Progenitor cell of endocrine pancreas (in vitro differentiated cells): ENCODE measurements around the gene RAP1B. TPM values are rescaled to one million over a fixed set of nuclear protein-coding genes. Genes with fewer than 3 reads are reported as not detected.

Source experiments
- DNase-seq: peaks from one replicate; pipeline ENCODE4 v3.0.0; 2021; ENCODE audit warnings: low spot score; ENCODE audit not compliant: unreplicated experiment
- H3K27ac Mint-ChIP-seq: 2 replicates; pipeline ENCODE4 v1.8.0; 2021; ENCODE audit warnings: mild to moderate bottlenecking, moderate library complexity, mixed read lengths
- H3K27me3 Mint-ChIP-seq: 2 replicates; pipeline ENCODE4 v1.8.0; 2021; ENCODE audit warnings: mixed read lengths
- H3K36me3 Mint-ChIP-seq: 2 replicates; pipeline ENCODE4 v1.8.0; 2022; ENCODE audit warnings: mixed read lengths; ENCODE audit not compliant: insufficient read depth
- H3K4me1 Mint-ChIP-seq: 2 replicates; pipeline ENCODE4 v1.8.0; 2021; ENCODE audit warnings: low read depth, mixed read lengths
- H3K4me3 Mint-ChIP-seq: 2 replicates; pipeline ENCODE4 v1.8.0; 2021; ENCODE audit warnings: low read depth, mild to moderate bottlenecking, moderate library complexity, mixed read lengths
- H3K9me3 Mint-ChIP-seq: 2 replicates; pipeline ENCODE4 v1.8.0; 2021; ENCODE audit warnings: low read depth, mixed read lengths
- total RNA-seq: library from RNA; stranded (reverse); gene quantifications from 2 replicates; pipeline ENCODE4 v1.2.1, GENCODE V29; 2021
- TF ChIP-seq, protein P1 (sequence below): fragments of 200-600 bp; sonication (generic); IDR thresholded peaks from one replicate; pipeline ENCODE4 v1.5.0; 2021; ENCODE audit warnings: antibody characterized with exemption, mild to moderate bottlenecking; ENCODE audit not compliant: unreplicated experiment

Gene RAP1B
- total RNA-seq, 1 donor from 2014 or later, result 83.6 TPM

DNA sequence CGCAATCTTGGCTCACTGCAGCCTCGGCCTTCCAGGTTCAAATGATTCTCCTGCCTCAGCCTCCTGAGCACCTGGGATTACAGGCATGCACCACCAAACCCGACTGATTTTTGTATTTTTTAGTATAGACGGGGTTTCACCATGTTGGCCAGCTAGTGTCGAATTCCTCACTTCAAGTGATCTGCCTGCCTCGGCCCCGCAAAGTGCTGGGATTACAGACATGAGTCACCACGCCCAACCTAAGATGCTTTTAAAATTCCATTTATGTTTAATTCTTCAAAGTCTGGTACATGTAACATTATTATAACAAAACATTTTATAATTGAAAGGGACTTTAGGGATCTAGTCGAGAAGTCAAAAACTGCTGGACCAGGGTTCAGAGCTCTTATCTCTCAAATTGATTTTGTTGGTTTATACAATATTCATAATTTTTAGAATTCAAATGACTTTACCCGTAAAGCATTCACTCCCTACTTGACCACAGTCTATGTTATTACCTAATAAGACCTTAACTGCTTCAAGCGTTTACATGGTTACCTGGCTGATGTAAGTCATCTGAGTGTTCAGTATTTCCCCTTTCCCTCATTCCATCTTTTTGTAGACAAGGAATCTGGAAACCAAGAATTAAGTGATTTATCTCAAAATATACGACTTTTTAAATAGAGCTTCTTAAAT lies 28.2 kb downstream of the RAP1B start:
- Mint-ChIP-seq H3K36me3 (peaks cover 4% of the 10 kb centered on the region), H3K4me3 (no peak overlapping the region), H3K27ac (no peak overlapping the region), H3K4me1 (peaks cover 14% of the 10 kb centered on the region), H3K9me3 (no peaks in the 10 kb centered on the region), H3K27me3 (no peaks in the 10 kb centered on the region)
- TF ChIP-seq, protein P1, sequence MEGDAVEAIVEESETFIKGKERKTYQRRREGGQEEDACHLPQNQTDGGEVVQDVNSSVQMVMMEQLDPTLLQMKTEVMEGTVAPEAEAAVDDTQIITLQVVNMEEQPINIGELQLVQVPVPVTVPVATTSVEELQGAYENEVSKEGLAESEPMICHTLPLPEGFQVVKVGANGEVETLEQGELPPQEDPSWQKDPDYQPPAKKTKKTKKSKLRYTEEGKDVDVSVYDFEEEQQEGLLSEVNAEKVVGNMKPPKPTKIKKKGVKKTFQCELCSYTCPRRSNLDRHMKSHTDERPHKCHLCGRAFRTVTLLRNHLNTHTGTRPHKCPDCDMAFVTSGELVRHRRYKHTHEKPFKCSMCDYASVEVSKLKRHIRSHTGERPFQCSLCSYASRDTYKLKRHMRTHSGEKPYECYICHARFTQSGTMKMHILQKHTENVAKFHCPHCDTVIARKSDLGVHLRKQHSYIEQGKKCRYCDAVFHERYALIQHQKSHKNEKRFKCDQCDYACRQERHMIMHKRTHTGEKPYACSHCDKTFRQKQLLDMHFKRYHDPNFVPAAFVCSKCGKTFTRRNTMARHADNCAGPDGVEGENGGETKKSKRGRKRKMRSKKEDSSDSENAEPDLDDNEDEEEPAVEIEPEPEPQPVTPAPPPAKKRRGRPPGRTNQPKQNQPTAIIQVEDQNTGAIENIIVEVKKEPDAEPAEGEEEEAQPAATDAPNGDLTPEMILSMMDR, result no peak
- no peak for DNase-seq

DNA sequence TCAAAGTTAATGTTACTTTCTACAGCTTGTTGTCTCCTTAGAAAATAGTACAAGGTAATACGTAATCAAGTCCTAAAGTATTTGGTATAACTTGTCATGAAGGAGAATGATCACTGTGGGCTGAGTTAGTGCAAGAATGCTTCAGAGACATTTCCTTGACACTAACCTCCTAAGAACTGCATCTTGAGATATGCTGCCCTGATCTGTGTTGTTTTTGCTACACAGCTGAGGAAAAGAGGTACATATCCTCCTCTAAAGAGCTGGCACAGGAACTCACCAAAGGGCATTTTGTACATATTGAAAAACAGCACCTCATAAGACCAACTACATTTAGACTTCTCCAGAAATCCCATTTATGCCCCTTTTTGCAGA lies 28.7 kb downstream of the RAP1B start:
- TF ChIP-seq, protein P1, result no peak
- Mint-ChIP-seq H3K4me1 (peaks cover 10% of the 10 kb centered on the region), H3K4me3 (no peak overlapping the region), H3K27me3 (no peaks in the 10 kb centered on the region), H3K36me3 (peaks cover 6% of the 10 kb centered on the region), H3K27ac (no peak overlapping the region), H3K9me3 (no peaks in the 10 kb centered on the region)
- DNase-seq, result no peak

DNA sequence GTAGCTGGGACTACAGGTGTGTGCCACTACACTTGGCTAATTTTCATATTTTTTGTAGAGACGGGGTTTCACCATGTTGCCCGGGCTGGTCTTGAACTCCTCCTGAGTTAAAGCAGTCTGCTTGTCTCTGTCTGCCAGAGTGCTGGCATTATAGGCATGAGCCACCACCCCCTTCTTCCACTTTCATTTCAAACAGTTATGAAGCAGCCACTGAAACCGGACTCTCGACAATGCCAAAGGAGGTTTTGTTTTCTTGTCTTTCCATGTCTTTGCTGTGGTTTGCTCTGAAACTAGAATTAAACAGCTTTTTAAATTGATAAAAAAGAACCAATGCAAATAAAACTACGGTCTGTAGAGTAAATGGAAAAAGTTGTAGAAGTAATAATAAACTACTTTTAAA lies 30.4 kb downstream of the RAP1B start:
- TF ChIP-seq, protein P1, result no peak
- no peak for DNase-seq
- H3K4me3 Mint-ChIP-seq, result no peak overlapping the region
- H3K9me3 Mint-ChIP-seq, result no peaks in the 10 kb centered on the region
- peaks cover 10% of the 10 kb centered on the region for H3K36me3 Mint-ChIP-seq
- no peaks in the 10 kb centered on the region for H3K27me3 Mint-ChIP-seq
- no peak overlapping the region for H3K27ac Mint-ChIP-seq
- peaks cover 3% of the 10 kb centered on the region for H3K4me1 Mint-ChIP-seq

DNA sequence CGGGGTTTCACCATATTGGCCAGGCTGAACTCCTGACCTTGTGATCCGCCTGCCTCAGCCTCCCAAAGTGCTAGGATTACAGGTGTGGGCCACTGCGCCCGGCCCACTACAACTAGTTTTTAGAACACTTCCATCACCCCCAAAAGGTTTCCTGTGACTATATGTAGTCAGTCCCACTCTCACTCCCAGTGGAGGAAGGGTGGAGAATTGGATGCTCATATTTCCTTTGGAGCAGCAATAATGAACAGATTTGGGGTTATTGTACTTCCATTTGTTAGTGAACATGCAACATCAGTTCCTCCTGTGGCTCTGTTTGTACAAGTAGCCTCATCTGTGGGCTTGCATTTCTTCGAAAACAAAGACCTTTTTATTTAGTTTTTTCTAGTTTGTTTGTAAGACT lies 35.8 kb downstream of the RAP1B start:
- peaks cover 1% of the 10 kb centered on the region for H3K4me1 Mint-ChIP-seq
- H3K27me3 Mint-ChIP-seq, result no peaks in the 10 kb centered on the region
- TF ChIP-seq, protein P1, result no peak
- H3K9me3 Mint-ChIP-seq, result no peaks in the 10 kb centered on the region
- H3K27ac Mint-ChIP-seq, result no peak overlapping the region
- no peak overlapping the region for H3K4me3 Mint-ChIP-seq
- no peak for DNase-seq
- peaks cover 12% of the 10 kb centered on the region for H3K36me3 Mint-ChIP-seq

DNA sequence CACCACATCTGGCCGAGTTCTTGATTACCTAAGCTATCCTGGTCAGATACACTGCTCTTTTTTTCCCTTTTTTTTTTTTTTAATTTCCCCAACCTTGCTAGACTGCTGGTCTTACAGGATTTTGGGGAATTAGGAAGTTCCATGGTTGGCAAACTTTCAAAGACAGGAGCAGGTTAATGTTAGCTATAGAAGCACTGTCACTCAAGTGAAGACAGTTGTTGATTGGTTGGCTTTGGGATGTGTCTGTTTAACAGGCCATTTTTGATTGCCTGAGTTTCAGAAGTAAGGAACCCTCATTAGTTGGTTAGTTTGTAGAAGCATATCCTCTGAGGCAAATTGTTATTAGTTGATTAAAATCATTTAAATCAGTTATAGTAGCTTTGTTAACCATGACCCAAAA lies 36.8 kb downstream of the RAP1B start:
- Mint-ChIP-seq H3K4me3 (no peak overlapping the region), H3K27ac (no peak overlapping the region), H3K9me3 (no peaks in the 10 kb centered on the region), H3K36me3 (peaks cover 15% of the 10 kb centered on the region), H3K4me1 (peaks cover 1% of the 10 kb centered on the region), H3K27me3 (no peaks in the 10 kb centered on the region)
- TF ChIP-seq, protein P1, result no peak
- DNase-seq, result no peak
